H1 (cell line): Measurements from ENCODE around the gene RPS27. TPM values are rescaled to one million over a fixed set of nuclear protein-coding genes. Genes with fewer than 3 reads are reported as not detected.

Source experiments
- CTBP2 ChIP-seq: IDR thresholded peaks from 2 replicates; pipeline ENCODE4 v1.7.0; 2011; ENCODE audit warnings: borderline replicate concordance, mild to moderate bottlenecking, moderate library complexity, mixed read lengths, low read length; ENCODE audit not compliant: insufficient read depth, insufficient read length
- GABPA ChIP-seq: IDR thresholded peaks from 2 replicates; pipeline ENCODE4 v1.6.1; 2011; ENCODE audit warnings: mild to moderate bottlenecking, low read length, moderate library complexity, borderline replicate concordance; ENCODE audit not compliant: insufficient read depth
- JUN ChIP-seq: IDR thresholded peaks from 2 replicates; pipeline ENCODE4 v1.6.1; 2011; ENCODE audit warnings: low read depth, mild to moderate bottlenecking, improper control_type of control experiment, low read length
- MAFK ChIP-seq: IDR thresholded peaks from 2 replicates; pipeline ENCODE4 v1.6.1; 2012; ENCODE audit warnings: low read depth, mild to moderate bottlenecking, improper control_type of control experiment, low read length
- NRF1 ChIP-seq: IDR thresholded peaks from 2 replicates; pipeline ENCODE4 v1.6.1; 2011; ENCODE audit warnings: mild to moderate bottlenecking, low read depth, low read length, improper control_type of control experiment
- PHF8 ChIP-seq: fragments of 200-600 bp; sonication (generic); conservative IDR thresholded peaks from 2 replicates; pipeline ENCODE4 v1.7.1; 2012; ENCODE audit warnings: low read depth, mild to moderate bottlenecking, inconsistent platforms, low read length, moderate library complexity
- POLR2A ChIP-seq, 2 experiments: IDR thresholded peaks; 1 replicate in 1 of 2; 2 replicates in 1 of 2; pipeline ENCODE4 v1.6.1; 2011; ENCODE audit warnings: low read depth in 2 of 2, low read length in 2 of 2, mild to moderate bottlenecking in 2 of 2; ENCODE audit errors: control extremely low read depth in 1 of 2
- YY1 ChIP-seq: IDR thresholded peaks from 2 replicates; pipeline ENCODE4 v1.6.1; 2011; ENCODE audit warnings: low read depth, mild to moderate bottlenecking, low read length
- polyA plus RNA-seq, 7 experiments: library from polyadenylated mRNA; depleted of rRNA in 3 of 7; stranded (reverse) in 5 of 7; unstranded in 2 of 7; fragments of >200 nt in 5 of 7; fragments of 200-250 nt in 2 of 7; gene quantifications; 1 replicate in 5 of 7; 2 replicates in 1 of 7; 4 replicates in 1 of 7; pipeline versions ENCODE4 v1.2.1 to v1.2.3, GENCODE V29; 2011 to 2013; ENCODE audit warnings: missing spikeins in 2 of 7, mixed read lengths in 2 of 7
- total RNA-seq: library from RNA; stranded (reverse); fragmentation: NEBNext Ultra II Directional; extraction: Animal tissue kit (Norgen Biotek cat#: 25700); gene quantifications from 2 replicates; pipeline ENCODE4 v1.2.1, GENCODE V29; 2021

Gene RPS27
- total and polyA plus RNA-seq, 2 of the 8 experiments (the other 6 are each of a cell fraction or from before 2014, with no cell fraction given): 1,810 to 3,155 TPM

DNA sequence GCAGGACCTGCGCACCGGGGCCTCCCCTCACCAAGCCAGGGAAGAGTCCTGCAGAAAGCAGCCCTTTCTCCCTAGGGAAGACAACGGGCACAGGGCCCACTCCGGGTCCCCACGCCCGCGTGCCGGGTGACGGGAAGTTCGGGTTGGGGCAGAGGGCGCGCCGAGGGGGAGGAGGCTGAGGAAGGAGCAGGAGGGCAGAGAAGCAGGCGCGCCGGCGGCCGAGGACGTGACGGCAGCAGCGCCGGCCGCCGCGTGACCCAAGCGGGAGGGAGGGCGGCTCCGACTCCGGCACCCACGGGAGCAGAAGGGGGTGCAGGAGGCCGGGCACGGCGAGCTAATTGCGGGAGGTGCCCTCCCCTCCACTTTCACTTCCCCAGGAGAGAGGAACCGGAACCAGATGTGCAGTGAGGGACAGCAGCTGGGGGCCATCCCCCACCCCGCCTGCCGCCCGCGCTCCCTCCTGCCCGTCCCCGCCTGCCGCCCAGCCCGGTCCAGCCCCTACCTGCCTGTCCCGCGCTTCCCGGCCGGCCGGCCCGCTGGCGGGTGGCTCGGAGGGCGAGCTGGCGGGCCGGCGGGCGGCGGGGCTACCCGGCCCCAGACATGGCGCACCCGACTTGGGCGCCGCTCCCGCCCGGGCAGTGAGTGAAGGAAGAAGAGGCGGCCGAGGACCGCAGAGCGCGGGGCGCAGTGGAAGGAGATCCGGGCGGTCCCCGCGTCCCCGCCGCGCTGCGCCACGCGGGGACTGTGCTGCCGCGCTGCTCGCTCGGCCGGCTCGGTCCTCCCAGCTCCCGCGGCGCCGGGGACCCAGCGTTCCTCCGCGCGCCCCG lies 44.6 kb upstream of the RPS27 start (continued):
- TF ChIP-seq PHF8: peak; percentile 76
- peak in 1 of 2 experiments; percentile 63; a peak in 2 of 3 replicates for TF ChIP-seq POLR2A (IDR thresholded peaks at IDR 0.05; ENCODE audit: control extremely low read depth in 1 of 2, low read depth in 2 of 2, low read length in 2 of 2)
- no peak for TF ChIP-seq GABPA
- no peak for TF ChIP-seq JUN
- TF ChIP-seq YY1: peak; percentile 16; the same call in 1 of the 2 replicates
- no peak for TF ChIP-seq CTBP2
- no peak for TF ChIP-seq MAFK
- TF ChIP-seq NRF1: no peak
